HUES64 (cell line): Measurements from ENCODE around the gene INVS.

ENCODE experiments used
- H3K27ac ChIP-seq: 2 replicates; pipeline ENCODE4 v1.7.0; 2013; ENCODE audit warnings: low read depth, low read length, inconsistent platforms
- H3K27me3 ChIP-seq: 2 replicates; pipeline ENCODE4 v1.6.1; 2013; ENCODE audit warnings: mild to moderate bottlenecking, low read length; ENCODE audit not compliant: insufficient read depth
- H3K36me3 ChIP-seq: 2 replicates; pipeline ENCODE4 v1.6.1; 2013; ENCODE audit warnings: mild to moderate bottlenecking, low read length; ENCODE audit not compliant: insufficient read depth
- H3K4me1 ChIP-seq: 2 replicates; pipeline ENCODE4 v1.6.1; 2013; ENCODE audit warnings: mild to moderate bottlenecking, low read length, moderate library complexity; ENCODE audit not compliant: insufficient read depth
- H3K4me3 ChIP-seq: 2 replicates; pipeline ENCODE4 v1.5.1; 2013; ENCODE audit warnings: mild to moderate bottlenecking, low read length, moderate library complexity
- H3K9ac ChIP-seq: 2 replicates; pipeline ENCODE4 v1.6.1; 2013; ENCODE audit warnings: mild to moderate bottlenecking, low read depth, low read length
- H3K9me3 ChIP-seq: 2 replicates; pipeline ENCODE4 v1.6.1; 2013; ENCODE audit warnings: low read depth, low read length; ENCODE audit not compliant: insufficient read depth
- WGBS: fragments of 150-250, 120-280 bp; methylation state at CpG from one replicate; pipeline ENCODE4 v1.1.7; 2013; ENCODE audit warnings: missing lambda C conversion rate; 5-methylcytosine and 5-hydroxymethylcytosine counted together

Gene INVS

DNA sequence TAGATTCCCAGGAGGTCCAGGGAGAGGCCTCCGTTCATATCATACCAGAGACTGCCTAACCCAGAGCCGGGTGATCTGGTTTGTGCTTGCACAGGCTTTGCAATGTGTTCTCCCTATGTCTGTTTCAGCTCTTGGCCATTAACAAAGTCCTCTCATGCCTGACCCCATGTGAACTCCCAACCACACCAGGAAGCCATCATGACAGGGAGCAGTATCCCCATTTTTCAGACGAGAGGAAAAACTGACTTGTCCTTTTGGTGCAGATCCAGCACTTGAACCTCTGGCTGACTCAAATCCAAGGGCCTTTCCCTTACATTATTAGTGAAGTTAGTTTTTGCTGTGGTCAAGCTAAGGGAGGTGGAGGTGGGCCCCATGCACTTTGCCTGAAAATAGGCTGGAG, 195.3 kb downstream of the INVS start:
- Histone ChIP-seq H3K27me3 (no peaks in the 10 kb centered on the region), H3K4me3 (no peak overlapping the region), H3K27ac (no peak overlapping the region), H3K36me3 (peaks cover 88% of the 10 kb centered on the region), H3K9ac (no peak overlapping the region), H3K9me3 (no peaks in the 10 kb centered on the region), H3K4me1 (no peaks in the 10 kb centered on the region)
- WGBS = 92% methylated on average over 3 of the region's 3 CpGs

DNA sequence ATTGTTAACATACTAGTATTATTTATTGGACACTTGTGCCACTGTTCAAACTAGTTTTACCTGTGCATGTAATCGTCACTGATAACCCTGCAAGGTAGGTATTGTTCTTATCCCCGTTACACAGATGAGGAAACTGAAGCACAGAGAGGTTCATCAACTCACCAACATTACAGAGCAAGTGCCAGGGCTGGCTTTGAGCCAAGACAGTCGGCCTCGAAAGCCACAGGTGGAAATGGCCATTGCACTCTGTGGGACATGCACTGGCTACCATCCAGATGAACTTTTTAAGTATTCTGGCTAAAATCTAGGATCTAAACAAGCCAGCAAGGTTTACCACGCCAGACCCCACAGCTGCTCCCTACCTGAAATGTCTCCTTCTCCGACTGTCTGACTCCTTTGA, 195.8 kb downstream of the INVS start:
- no peaks in the 10 kb centered on the region for H3K9me3 ChIP-seq
- no peak overlapping the region for H3K9ac ChIP-seq
- WGBS = 95% methylated on average over 6 of the region's 6 CpGs
- H3K4me3 ChIP-seq = no peak overlapping the region
- H3K36me3 ChIP-seq = peaks cover 87% of the 10 kb centered on the region
- H3K27ac ChIP-seq = no peak overlapping the region
- H3K4me1 ChIP-seq = no peaks in the 10 kb centered on the region
- H3K27me3 ChIP-seq = no peaks in the 10 kb centered on the region

DNA sequence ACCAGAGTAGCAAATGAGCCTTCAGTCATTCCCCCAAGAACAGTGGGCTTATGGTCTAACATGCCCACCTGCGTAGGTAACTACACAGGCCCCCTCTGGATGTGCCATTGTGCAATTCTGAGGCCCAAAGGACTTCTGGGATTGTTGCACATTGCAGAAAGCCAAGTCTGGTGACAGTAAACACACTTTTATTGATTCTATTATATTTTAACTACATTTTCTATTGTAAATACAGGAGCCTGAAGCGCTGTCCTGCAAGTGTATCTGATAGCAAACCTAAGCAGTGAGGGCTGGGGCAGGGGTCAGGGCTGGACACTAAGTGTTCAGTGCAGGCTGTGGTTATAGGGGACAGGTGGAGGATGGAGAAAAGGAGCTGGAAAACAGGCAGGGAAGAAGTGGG, 196.2 kb downstream of the INVS start:
- 95% methylated on average over 2 of the region's 2 CpGs for WGBS
- H3K36me3 ChIP-seq = peaks cover 89% of the 10 kb centered on the region

DNA sequence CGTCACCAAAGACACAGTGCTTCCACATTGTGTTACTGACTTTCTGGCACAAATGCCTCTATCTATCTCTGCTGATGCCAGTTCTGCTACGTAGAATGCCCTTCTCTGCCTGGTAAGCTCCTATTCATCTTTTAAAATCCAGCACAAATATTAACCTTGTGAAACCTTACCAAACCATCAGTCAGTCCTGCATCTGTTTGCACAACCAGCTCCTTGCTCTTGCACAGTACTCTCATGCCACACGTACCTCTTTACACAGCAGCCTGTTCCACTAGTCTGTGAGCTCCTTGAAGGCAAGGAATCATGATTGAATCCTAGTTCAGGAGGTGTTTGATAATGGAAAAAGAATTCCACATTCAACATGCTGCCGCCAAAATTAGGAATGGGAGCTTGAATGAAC, 197.4 kb downstream of the INVS start:
- H3K36me3 ChIP-seq = peaks cover 94% of the 10 kb centered on the region
- no peak overlapping the region for H3K27ac ChIP-seq
- H3K4me1 ChIP-seq = no peaks in the 10 kb centered on the region
- no peaks in the 10 kb centered on the region for H3K27me3 ChIP-seq
- H3K4me3 ChIP-seq = no peak overlapping the region
- no peaks in the 10 kb centered on the region for H3K9me3 ChIP-seq
- H3K9ac ChIP-seq = no peak overlapping the region
- 94% methylated on average over 4 of the region's 4 CpGs for WGBS

More for the DNA sequence above, 196.2 kb downstream of the INVS start:
- Histone ChIP-seq H3K9ac (no peak overlapping the region), H3K9me3 (no peaks in the 10 kb centered on the region), H3K4me1 (no peaks in the 10 kb centered on the region), H3K4me3 (no peak overlapping the region), H3K27me3 (no peaks in the 10 kb centered on the region), H3K27ac (no peak overlapping the region)

DNA sequence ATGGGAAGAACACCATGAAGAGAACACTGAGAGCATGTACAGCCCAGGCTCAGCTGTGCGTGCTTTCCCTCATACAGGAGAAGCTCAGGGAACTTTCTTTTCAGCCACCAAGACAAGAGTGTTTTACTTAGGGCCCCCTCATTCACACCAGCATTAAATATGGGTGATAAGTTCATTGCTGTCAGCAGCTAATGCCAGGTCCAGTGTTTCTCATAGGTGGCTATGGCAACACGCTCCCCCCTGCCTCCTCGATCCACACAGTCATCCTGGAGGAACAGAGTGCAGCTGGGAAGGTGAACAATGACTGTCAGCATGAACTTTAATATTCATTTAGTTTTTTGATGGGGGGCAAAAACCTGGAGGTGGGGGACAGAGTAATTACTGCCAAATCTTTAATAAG, 199.3 kb downstream of the INVS start:
- Histone ChIP-seq H3K9ac (no peak overlapping the region), H3K9me3 (no peaks in the 10 kb centered on the region), H3K27ac (no peak overlapping the region), H3K27me3 (no peaks in the 10 kb centered on the region), H3K4me1 (no peaks in the 10 kb centered on the region), H3K36me3 (peaks cover 94% of the 10 kb centered on the region), H3K4me3 (no peak overlapping the region)
- WGBS = 100% methylated on average over 3 of the region's 3 CpGs

DNA sequence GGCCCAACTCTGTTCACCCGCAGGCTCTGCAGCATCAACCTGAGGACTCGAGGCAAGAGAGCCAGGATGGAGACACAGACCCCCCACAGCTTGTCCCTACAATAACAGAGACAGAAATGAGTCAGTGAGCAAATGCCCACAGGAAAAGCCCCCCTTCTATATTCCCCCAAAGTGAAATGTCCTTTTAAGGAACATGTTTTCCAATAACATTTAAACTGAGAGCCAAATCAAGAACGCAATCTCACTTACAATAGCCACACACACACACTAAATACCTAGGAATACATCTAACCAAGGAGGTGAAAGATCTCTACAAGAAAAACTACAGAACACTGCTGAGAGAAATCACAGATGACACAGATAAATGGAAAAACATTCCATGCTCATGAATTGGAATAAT, 204.7 kb downstream of the INVS start:
- Histone ChIP-seq H3K27me3 (no peaks in the 10 kb centered on the region), H3K4me1 (no peaks in the 10 kb centered on the region), H3K27ac (no peak overlapping the region), H3K4me3 (no peak overlapping the region), H3K9ac (no peak overlapping the region), H3K36me3 (peaks cover 87% of the 10 kb centered on the region), H3K9me3 (no peaks in the 10 kb centered on the region)
- 93% methylated on average over 3 of the region's 3 CpGs for WGBS

DNA sequence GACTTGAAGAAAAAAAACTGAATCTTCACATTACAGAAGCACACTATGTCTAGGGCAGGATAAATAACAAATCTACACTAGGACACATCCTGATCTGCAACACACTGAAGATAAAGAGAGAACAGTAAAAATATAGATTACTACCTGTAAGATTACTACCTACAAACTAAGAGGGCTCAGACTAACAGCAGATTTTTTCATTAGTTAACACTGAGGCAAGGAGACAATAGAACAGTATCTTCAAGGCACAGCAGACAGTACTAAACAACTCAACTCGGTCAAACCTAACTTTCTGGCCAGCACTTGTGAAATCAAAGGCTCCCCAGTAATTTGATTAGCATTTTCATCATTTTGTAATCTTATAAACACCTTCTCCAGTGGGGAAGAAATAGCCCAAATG, 207.2 kb downstream of the INVS start:
- no peaks in the 10 kb centered on the region for H3K4me1 ChIP-seq
- H3K9ac ChIP-seq = no peak overlapping the region
- 94% methylated on average over 1 of the region's 1 CpG for WGBS
- H3K4me3 ChIP-seq = no peak overlapping the region
- peaks cover 88% of the 10 kb centered on the region for H3K36me3 ChIP-seq
- H3K9me3 ChIP-seq = no peaks in the 10 kb centered on the region
- no peaks in the 10 kb centered on the region for H3K27me3 ChIP-seq
- no peak overlapping the region for H3K27ac ChIP-seq

DNA sequence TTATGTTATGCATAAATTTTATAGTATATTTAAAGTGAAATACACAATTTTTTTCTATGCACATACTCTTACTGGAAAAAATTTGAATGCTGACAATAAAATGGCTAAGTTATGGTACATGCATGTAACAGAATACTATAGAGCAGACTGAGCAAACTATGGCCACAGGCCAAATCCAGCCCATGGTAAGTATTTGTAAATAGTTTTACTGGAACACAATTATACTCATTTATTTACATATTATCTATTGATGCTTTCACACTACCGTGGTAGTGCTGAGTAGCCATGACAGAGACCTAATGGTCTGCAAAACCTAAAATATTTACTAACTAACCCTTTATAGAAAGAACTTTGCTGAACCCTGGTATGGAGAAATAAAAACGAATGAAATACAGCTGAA, 208.0 kb downstream of the INVS start:
- 100% methylated on average over 2 of the region's 2 CpGs for WGBS
- Histone ChIP-seq H3K9me3 (no peaks in the 10 kb centered on the region), H3K4me1 (no peaks in the 10 kb centered on the region), H3K36me3 (peaks cover 88% of the 10 kb centered on the region), H3K4me3 (no peak overlapping the region), H3K9ac (no peak overlapping the region), H3K27me3 (no peaks in the 10 kb centered on the region), H3K27ac (no peak overlapping the region)

DNA sequence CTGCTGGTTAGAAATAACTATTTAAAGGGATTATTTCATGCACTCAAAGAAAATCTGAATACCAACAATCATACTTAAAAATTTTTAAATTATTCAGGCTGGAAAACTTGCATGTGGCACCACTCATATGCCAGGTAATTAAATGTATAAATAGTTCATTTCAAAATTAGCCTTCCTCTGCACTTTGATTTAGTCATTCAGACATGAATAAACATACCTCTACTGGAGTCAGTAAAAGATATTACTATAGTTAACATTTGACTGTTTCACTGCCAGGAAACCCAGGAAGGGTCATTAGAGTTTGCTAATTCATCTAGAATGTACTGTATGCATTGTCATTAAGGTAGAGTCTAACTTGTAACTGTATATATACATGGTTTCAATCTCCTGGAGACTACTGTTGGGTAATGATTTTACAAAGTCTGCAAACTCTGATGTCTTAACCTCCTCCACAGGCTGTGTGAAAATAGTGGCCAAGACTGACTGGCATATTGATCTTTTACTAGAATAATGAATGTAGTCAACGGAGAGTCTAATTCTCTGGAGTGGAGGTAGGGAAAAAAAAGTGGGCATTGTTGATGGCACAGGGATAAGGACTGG, 210.0 kb downstream of the INVS start:
- H3K9ac ChIP-seq = no peak overlapping the region
- no peaks in the 10 kb centered on the region for H3K27me3 ChIP-seq
- H3K4me3 ChIP-seq = no peak overlapping the region
- WGBS = 93% methylated on average over 1 of the region's 1 CpG
- no peak overlapping the region for H3K27ac ChIP-seq
- H3K9me3 ChIP-seq = no peaks in the 10 kb centered on the region
- peaks cover 84% of the 10 kb centered on the region for H3K36me3 ChIP-seq
- H3K4me1 ChIP-seq = no peaks in the 10 kb centered on the region

DNA sequence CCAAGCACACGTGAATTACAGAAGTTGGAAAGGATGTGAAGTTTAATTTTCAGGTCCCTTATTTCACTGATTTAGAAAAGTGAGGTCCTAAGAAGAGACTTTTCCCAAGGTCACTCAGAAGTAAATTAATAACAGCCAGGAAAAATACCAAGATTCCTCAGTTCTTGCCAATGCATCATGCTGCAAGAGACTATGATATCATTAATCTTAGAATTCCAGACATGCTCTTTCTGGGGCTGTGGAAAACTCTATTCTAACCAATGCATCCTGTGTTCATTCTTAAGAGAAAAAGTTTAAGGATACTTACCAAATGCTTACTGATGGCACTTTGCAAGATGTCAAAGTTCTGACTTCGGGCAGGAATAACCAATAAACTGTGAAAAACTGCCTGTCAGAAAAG, 210.9 kb downstream of the INVS start:
- WGBS = 97% methylated on average over 2 of the region's 2 CpGs
- H3K4me1 ChIP-seq = no peaks in the 10 kb centered on the region
- H3K27me3 ChIP-seq = no peaks in the 10 kb centered on the region
- H3K27ac ChIP-seq = no peak overlapping the region
- H3K9me3 ChIP-seq = no peaks in the 10 kb centered on the region
- no peak overlapping the region for H3K4me3 ChIP-seq
- peaks cover 90% of the 10 kb centered on the region for H3K36me3 ChIP-seq
- H3K9ac ChIP-seq = no peak overlapping the region

DNA sequence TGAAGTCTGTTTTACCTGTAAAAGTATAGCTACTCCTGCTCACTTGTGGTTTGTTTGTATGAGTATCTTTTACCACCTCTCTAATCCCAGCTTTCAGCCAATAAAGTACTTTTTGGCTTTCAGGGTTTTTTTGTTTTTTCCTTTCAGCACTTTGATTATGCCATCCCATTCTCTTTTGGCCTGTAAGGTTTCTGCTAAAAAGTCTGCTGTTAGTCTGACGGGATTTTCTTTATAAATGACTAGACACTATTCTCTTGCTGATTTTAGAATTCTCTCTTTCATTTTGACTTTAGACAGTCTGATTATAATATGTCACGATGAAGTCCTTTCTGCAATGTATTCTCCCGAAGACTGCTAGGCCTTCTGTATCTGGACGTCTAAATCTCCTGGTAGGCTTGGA, 216.5 kb downstream of the INVS start:
- Histone ChIP-seq H3K9me3 (no peaks in the 10 kb centered on the region), H3K27ac (no peak overlapping the region), H3K27me3 (no peaks in the 10 kb centered on the region), H3K4me1 (no peaks in the 10 kb centered on the region), H3K36me3 (peaks cover 95% of the 10 kb centered on the region), H3K9ac (no peak overlapping the region), H3K4me3 (no peak overlapping the region)
- 98% methylated on average over 4 of the region's 4 CpGs for WGBS

DNA sequence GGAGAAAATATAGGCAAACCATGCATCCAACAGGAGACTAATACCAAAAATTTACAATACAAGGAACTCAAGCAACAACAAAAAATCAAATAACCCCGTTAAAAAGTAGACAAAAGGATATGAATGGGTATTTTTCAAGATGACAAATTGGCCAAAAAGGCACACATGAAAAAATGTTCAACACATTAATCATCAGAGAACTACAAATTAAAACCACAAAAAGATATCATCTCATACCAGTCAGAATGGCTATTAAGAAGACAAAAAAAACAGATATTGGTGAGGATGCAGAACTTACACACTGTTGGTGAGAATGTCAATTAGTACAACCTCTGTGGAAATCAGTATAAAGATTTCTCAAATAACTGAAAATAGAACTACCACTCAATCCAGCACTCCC, 218.7 kb downstream of the INVS start:
- H3K36me3 ChIP-seq = peaks cover 93% of the 10 kb centered on the region
- no peaks in the 10 kb centered on the region for H3K9me3 ChIP-seq
- no peak overlapping the region for H3K4me3 ChIP-seq
- 83% methylated on average over 1 of the region's 1 CpG for WGBS
- H3K27ac ChIP-seq = no peak overlapping the region
- H3K9ac ChIP-seq = no peak overlapping the region
- no peaks in the 10 kb centered on the region for H3K27me3 ChIP-seq
- no peaks in the 10 kb centered on the region for H3K4me1 ChIP-seq
